ENCODE results near the gene ALDH1A3. TPM values are rescaled to one million over a fixed set of nuclear protein-coding genes. Genes with fewer than 3 reads are reported as not detected.

ALDH1A3 gene
- total RNA-seq, 1 donor from 2014 or later = not detected

DNA sequence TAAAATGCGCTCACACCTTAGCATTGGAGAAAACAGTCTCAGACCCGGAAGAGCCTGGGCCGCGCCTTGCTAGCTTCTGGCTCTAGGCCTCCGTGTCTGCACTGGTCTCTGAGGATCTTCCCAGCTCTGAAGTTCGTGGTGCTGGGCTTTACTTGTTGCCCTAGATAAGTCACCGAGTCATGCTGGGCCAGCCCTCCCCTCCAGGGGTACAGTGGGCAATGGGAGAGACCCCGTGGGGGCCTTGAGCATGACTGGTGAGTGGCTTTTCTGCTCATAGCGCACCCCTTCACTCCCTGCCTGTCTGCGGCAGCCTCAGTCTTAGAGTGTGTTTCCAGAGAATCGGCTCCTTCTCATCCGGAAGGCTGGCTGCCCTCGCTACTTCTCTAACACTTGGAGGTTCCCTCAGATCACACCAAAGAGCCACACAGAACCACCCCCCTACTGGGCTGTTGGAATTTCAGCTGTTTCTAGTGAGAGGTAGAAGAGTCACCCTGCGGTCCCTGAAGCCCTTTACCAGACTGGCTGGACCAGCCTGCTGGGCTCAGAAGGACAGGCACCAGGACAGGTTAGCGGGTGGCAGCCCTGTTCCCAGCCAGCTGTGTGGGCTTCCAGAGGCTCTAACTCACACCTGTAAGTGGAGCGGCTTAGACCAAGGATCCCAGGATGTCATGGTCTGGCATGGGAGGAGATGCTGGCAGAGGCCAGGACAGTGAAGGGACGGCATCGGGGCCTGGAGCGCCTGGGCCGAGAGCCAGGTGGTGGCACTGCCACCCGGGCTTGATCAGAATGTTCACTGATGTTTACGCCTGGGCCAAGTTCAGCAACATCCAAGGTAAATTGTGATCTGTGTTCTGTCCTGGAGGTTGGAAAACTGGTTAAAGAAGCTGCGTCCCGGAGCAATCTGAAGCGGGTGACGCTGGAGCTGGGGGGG, 17.9 kb downstream of the ALDH1A3 start:
- DNase-seq (no peak), ATAC-seq (ENCODE audit: low read depth) (no peak)
- Mint-ChIP-seq H3K4me1 (peaks cover 1% of the 10 kb centered on the region), H3K27me3 (peaks cover 39% of the 10 kb centered on the region), H3K36me3 (ENCODE audit: low read depth) (no peaks in the 10 kb centered on the region), H3K4me3 (no peak overlapping the region), H3K9me3 (no peaks in the 10 kb centered on the region), H3K27ac (no peak overlapping the region)
- CTCF ChIA-PET = no interaction called here
- intact Hi-C loops (cut with micrococcal nuclease) = no loop called here
- TF ChIP-seq, protein P1, sequence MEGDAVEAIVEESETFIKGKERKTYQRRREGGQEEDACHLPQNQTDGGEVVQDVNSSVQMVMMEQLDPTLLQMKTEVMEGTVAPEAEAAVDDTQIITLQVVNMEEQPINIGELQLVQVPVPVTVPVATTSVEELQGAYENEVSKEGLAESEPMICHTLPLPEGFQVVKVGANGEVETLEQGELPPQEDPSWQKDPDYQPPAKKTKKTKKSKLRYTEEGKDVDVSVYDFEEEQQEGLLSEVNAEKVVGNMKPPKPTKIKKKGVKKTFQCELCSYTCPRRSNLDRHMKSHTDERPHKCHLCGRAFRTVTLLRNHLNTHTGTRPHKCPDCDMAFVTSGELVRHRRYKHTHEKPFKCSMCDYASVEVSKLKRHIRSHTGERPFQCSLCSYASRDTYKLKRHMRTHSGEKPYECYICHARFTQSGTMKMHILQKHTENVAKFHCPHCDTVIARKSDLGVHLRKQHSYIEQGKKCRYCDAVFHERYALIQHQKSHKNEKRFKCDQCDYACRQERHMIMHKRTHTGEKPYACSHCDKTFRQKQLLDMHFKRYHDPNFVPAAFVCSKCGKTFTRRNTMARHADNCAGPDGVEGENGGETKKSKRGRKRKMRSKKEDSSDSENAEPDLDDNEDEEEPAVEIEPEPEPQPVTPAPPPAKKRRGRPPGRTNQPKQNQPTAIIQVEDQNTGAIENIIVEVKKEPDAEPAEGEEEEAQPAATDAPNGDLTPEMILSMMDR (IDR thresholded peaks at IDR 0.05) = no peak
- POLR2A ChIA-PET = no interaction called here

DNA sequence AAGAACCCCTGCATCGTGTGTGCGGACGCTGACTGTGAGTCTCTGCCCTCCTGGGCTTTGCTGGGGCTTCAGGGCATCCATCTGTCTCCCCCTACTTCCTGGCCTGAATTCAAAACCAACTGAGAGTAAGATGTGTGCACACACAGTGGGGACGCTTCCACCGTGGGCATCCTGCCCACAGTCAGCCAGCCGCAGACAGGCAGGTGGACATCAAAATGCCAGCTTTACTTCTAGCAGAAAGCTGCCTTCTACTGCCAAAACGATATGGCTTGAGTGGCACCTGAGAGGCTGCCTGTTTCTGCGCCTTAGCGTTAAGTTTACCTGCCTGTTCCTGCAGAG, 18.5 kb downstream of the ALDH1A3 start:
- TF ChIP-seq, protein P1 (IDR thresholded peaks at IDR 0.05) = no peak
- ATAC-seq (ENCODE audit: low read depth) = no peak
- ChIA-PET POLR2A (no interaction called here), CTCF (no interaction called here)
- Mint-ChIP-seq H3K27me3 (peaks cover 34% of the 10 kb centered on the region), H3K36me3 (ENCODE audit: low read depth) (no peaks in the 10 kb centered on the region), H3K4me1 (peaks cover 3% of the 10 kb centered on the region), H3K9me3 (no peaks in the 10 kb centered on the region), H3K4me3 (no peak overlapping the region), H3K27ac (no peak overlapping the region)
- no peak for DNase-seq
- intact Hi-C loops (cut with micrococcal nuclease) = no loop called here

DNA sequence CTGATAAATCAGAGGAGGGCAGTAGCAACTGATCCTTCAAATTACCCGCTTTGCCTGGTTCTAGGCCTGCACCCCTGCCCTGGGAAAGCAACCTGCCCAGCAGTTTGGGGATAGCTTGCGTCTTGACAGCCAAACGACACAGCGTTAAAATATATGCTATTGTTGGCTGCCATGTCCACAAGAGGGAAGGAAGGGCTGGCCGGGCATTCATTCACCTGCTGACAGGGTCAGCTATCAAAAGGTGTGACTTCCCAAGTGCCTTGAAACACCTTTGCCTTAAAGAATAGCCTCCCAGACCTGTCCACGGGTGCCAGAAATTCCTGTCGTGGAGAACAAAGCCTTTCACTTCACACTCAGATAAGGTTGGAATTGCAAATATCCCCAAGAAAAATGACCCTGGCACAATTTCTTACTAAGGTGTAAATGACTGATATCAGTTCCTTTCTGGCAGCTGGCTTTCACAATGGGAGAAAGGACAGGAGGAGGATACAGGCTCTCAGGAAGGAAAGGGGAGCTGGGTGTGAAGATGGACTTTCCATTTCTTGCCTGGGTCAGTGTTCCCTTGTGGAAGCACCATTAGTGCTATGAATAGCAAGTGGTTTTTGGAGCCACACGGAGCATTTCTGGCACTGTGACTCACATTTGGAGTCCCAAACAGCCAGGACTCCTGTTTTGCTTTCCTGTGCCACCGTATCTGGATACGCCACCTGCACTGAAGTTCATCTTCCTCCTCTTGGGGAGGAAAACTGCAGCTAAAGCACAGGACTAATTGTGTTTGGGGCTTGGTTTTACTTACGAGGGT, 19.2 kb downstream of the ALDH1A3 start:
- Mint-ChIP-seq H3K9me3 (no peaks in the 10 kb centered on the region), H3K27me3 (peaks cover 27% of the 10 kb centered on the region), H3K36me3 (ENCODE audit: low read depth) (no peaks in the 10 kb centered on the region), H3K4me1 (peaks cover 3% of the 10 kb centered on the region), H3K27ac (no peak overlapping the region), H3K4me3 (no peak overlapping the region)
- POLR2A ChIA-PET = no interaction called here
- DNase-seq (no peak), ATAC-seq (ENCODE audit: low read depth) (no peak)
- CTCF ChIA-PET = no interaction called here
- intact Hi-C loops (cut with micrococcal nuclease) = no loop called here
- TF ChIP-seq, protein P1 (IDR thresholded peaks at IDR 0.05) = no peak

DNA sequence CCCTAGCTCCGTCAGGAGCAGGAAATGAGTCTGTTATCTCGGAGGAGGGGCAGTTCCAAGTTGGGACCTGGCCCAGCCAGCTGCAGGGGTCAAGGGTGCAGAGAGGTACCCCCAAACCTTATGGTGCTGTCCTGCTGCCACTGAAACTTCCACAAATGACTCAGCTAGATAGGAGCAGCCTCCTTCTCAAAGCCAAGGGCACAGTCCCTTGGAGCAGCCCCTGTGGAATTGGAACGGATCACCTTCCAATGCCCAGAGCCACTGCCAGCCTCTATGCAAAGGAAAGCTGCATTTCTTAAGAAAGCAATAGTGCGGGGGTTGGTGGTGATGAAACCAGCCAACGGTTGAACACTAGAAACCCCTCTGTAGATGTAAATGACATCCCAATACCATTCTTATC, 20.0 kb downstream of the ALDH1A3 start:
- Mint-ChIP-seq H3K4me1 (peaks cover 3% of the 10 kb centered on the region), H3K27ac (no peak overlapping the region), H3K9me3 (no peaks in the 10 kb centered on the region), H3K27me3 (peaks cover 20% of the 10 kb centered on the region), H3K36me3 (ENCODE audit: low read depth) (no peaks in the 10 kb centered on the region), H3K4me3 (no peak overlapping the region)
- CTCF ChIA-PET = no interaction called here
- ATAC-seq (ENCODE audit: low read depth) (no peak), DNase-seq (no peak)
- intact Hi-C loops (cut with micrococcal nuclease) = no loop called here
- POLR2A ChIA-PET = no interaction called here
- TF ChIP-seq, protein P1 (IDR thresholded peaks at IDR 0.05) = no peak

DNA sequence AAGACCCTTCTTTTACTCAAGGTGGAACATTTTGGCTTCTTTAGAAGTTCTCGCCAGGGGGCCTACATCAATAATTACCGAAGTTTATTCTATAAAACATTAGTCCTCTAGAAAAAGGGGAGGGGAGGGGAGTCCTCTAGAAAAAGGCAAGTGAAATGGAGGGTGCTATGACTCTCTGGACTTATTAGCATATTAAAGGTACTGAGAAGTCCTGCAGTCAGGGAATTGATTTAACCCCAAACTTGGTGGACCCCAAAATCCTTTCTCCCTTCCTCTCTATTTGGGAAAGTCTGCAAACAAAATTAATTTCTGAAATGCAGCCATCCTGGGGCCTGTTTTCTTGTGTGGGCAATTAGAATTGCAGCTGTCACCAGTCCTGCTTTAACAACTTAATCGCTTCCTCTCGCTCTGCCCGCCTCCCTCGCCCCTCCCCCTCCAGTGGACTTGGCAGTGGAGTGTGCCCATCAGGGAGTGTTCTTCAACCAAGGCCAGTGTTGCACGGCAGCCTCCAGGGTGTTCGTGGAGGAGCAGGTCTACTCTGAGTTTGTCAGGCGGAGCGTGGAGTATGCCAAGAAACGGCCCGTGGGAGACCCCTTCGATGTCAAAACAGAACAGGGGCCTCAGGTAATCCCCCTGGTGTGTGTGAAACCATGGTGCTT, 20.6 kb downstream of the ALDH1A3 start:
- Mint-ChIP-seq H3K27ac (no peak overlapping the region), H3K36me3 (ENCODE audit: low read depth) (no peaks in the 10 kb centered on the region), H3K9me3 (no peaks in the 10 kb centered on the region), H3K4me1 (peaks cover 3% of the 10 kb centered on the region), H3K27me3 (peaks cover 17% of the 10 kb centered on the region), H3K4me3 (no peak overlapping the region)
- TF ChIP-seq, protein P1 (IDR thresholded peaks at IDR 0.05) = no peak
- no peak for ATAC-seq (ENCODE audit: low read depth)
- ChIA-PET POLR2A (no interaction called here), CTCF (no interaction called here)
- DNase-seq = no peak
- intact Hi-C loops (cut with micrococcal nuclease) = no loop called here
